AG09309 (cell line): Measurements from ENCODE around the gene PLPPR4.

Source experiments
- DNase-seq: peaks from one replicate; pipeline ENCODE4 v3.0.0-alpha.2; 2010; ENCODE audit warnings: low read depth
- H3K4me3 ChIP-seq: 2 replicates; pipeline ENCODE4 v1.5.1; 2011; ENCODE audit warnings: mild to moderate bottlenecking, low read depth, low read length, moderate library complexity; ENCODE audit not compliant: control insufficient read depth
- CTCF ChIP-seq: IDR thresholded peaks from 2 replicates; pipeline ENCODE4 v1.5.1; 2011; ENCODE audit warnings: mild to moderate bottlenecking, low read depth, low read length, inconsistent platforms; ENCODE audit not compliant: insufficient read depth, control insufficient read depth; ENCODE audit errors: missing control alignments

Gene PLPPR4

GRCh38 chr1:99328171-99328570 is 63.9 kb downstream of the PLPPR4 start:
- DNase-seq = no peak
- TF ChIP-seq CTCF = no peak
- H3K4me3 ChIP-seq = no peak overlapping the region

- no peak overlapping the region for H3K4me3 ChIP-seq
- no peak for DNase-seq
- TF ChIP-seq CTCF = no peak
Observed at GRCh38 chr1:99331083-99331482, 66.8 kb downstream of the PLPPR4 start.

- DNase-seq = no peak
- TF ChIP-seq CTCF = no peak
- no peak overlapping the region for H3K4me3 ChIP-seq
Observed at GRCh38 chr1:99331636-99332035, 67.3 kb downstream of the PLPPR4 start.

- DNase-seq = no peak
- H3K4me3 ChIP-seq = no peak overlapping the region
- TF ChIP-seq CTCF = no peak
Observed at GRCh38 chr1:99332561-99332960, 68.3 kb downstream of the PLPPR4 start.

GRCh38 chr1:99334991-99335390 is 70.7 kb downstream of the PLPPR4 start:
- DNase-seq = no peak
- TF ChIP-seq CTCF = no peak

GRCh38 chr1:99347041-99347684 is 82.9 kb downstream of the PLPPR4 start:
- TF ChIP-seq CTCF = no peak
- DNase-seq = no peak
- H3K4me3 ChIP-seq = no peak overlapping the region

More at GRCh38 chr1:99334991-99335390, 70.7 kb downstream of the PLPPR4 start:
- H3K4me3 ChIP-seq = no peak overlapping the region
